ENCODE measurements around the gene ARHGEF4. TPM values are rescaled to one million over a fixed set of nuclear protein-coding genes. Genes with fewer than 3 reads are reported as not detected.

Gene ARHGEF4
- total RNA-seq, 1 experiment from 2014 or later: 26.6 TPM

DNA sequence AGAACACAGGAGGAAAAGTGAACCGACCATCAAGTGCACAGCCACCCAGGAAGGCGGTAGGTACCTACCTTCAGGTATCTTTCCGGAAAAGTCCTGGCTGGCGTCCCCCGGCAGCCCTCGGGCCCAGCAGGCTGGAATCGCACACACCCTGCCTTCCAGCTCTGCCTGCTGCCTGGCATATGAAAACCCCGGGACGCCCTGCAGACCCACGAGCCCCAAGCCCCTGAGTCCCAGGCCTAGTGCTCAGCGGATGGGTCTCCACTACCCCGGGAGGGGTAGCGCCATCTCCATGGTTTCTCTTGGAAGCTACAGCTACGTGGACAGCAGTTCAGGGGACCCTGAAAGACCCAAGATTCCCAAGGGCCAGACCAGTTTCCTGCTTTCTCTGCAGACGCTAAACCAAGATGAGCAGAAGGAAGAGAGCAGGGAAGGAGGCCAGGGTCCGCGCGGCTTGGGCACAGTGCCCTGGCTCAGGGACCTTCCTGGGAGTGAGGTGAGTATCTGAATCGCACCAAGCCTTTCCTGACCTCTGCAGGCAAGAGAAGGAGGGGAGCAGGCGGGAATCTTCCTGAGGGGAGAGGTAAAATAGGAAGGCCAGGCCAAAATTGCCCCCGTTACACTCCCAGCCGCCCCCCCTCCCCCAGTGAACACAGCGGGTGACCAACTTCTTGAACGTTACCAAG lies 80.4 kb downstream of the ARHGEF4 start:
- Histone ChIP-seq H3K4me1 (ENCODE audit: control insufficient read depth in 1 of 2, insufficient read depth in 2 of 2, low read length in 2 of 2) (no peaks in the 10 kb centered on the region), H3K9me2 (ENCODE audit: insufficient read depth) (no peaks in the 10 kb centered on the region), H3K27ac (ENCODE audit: low read depth, low read length) (no peak overlapping the region), H3K4me2 (ENCODE audit: low read length) (no peak overlapping the region), H3K9me3 (ENCODE audit: control insufficient read depth in 1 of 2, insufficient read depth in 1 of 2, low read depth in 1 of 2, low read length in 2 of 2) (no peaks in the 10 kb centered on the region), H3K4me3 (replicated peaks in 1 of 2; ENCODE audit: low read depth in 1 of 2, low read length in 2 of 2) (no peak overlapping the region), H3K9ac (ENCODE audit: low read length) (no peak overlapping the region), H3K79me2 (ENCODE audit: insufficient read depth, low read length) (no peaks in the 10 kb centered on the region), H3K27me3 (ENCODE audit: insufficient read depth, low read length) (no peaks in the 10 kb centered on the region), H3K36me3 (ENCODE audit: control insufficient read depth in 1 of 2, insufficient read depth in 2 of 2, low read length in 2 of 2) (no peaks in the 10 kb centered on the region), H2AFZ (ENCODE audit: low read depth, low read length, poor library complexity, severe bottlenecking) (no peak overlapping the region), H4K20me1 (ENCODE audit: insufficient read depth) (no peaks in the 10 kb centered on the region)
- BruUV-seq (replicated peaks): no TSS peak
- intact Hi-C loops (cut with micrococcal nuclease): no loop called here
- TF ChIP-seq EZH2phosphoT487 (IDR thresholded peaks at IDR 0.05; ENCODE audit: borderline replicate concordance) (no peak), CEBPB (IDR thresholded peaks at IDR 0.05; ENCODE audit: low read depth) (no peak), EZH2 (IDR thresholded peaks at IDR 0.05) (no peak), RAD21 (IDR thresholded peaks at IDR 0.05; ENCODE audit: low read depth) (no peak), JUND (IDR thresholded peaks at IDR 0.05) (no peak), POLR2A (IDR thresholded peaks at IDR 0.05; ENCODE audit: borderline replicate concordance, extremely low read depth, insufficient read depth, insufficient read length) (no peak), SP1 (IDR thresholded peaks at IDR 0.05; ENCODE audit: low read depth) (no peak), ELF1 (IDR thresholded peaks at IDR 0.05; ENCODE audit: borderline replicate concordance, low read depth) (no peak)
- TF ChIP-seq, protein P1, sequence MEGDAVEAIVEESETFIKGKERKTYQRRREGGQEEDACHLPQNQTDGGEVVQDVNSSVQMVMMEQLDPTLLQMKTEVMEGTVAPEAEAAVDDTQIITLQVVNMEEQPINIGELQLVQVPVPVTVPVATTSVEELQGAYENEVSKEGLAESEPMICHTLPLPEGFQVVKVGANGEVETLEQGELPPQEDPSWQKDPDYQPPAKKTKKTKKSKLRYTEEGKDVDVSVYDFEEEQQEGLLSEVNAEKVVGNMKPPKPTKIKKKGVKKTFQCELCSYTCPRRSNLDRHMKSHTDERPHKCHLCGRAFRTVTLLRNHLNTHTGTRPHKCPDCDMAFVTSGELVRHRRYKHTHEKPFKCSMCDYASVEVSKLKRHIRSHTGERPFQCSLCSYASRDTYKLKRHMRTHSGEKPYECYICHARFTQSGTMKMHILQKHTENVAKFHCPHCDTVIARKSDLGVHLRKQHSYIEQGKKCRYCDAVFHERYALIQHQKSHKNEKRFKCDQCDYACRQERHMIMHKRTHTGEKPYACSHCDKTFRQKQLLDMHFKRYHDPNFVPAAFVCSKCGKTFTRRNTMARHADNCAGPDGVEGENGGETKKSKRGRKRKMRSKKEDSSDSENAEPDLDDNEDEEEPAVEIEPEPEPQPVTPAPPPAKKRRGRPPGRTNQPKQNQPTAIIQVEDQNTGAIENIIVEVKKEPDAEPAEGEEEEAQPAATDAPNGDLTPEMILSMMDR (IDR thresholded peaks at IDR 0.05 in 2 of 3, conservative IDR thresholded peaks at IDR 0.05 in 1 of 3; ENCODE audit: borderline replicate concordance in 1 of 3, insufficient read depth in 1 of 3, low read depth in 2 of 3, low read length in 2 of 3): no peak
- TF ChIP-seq, protein P2, sequence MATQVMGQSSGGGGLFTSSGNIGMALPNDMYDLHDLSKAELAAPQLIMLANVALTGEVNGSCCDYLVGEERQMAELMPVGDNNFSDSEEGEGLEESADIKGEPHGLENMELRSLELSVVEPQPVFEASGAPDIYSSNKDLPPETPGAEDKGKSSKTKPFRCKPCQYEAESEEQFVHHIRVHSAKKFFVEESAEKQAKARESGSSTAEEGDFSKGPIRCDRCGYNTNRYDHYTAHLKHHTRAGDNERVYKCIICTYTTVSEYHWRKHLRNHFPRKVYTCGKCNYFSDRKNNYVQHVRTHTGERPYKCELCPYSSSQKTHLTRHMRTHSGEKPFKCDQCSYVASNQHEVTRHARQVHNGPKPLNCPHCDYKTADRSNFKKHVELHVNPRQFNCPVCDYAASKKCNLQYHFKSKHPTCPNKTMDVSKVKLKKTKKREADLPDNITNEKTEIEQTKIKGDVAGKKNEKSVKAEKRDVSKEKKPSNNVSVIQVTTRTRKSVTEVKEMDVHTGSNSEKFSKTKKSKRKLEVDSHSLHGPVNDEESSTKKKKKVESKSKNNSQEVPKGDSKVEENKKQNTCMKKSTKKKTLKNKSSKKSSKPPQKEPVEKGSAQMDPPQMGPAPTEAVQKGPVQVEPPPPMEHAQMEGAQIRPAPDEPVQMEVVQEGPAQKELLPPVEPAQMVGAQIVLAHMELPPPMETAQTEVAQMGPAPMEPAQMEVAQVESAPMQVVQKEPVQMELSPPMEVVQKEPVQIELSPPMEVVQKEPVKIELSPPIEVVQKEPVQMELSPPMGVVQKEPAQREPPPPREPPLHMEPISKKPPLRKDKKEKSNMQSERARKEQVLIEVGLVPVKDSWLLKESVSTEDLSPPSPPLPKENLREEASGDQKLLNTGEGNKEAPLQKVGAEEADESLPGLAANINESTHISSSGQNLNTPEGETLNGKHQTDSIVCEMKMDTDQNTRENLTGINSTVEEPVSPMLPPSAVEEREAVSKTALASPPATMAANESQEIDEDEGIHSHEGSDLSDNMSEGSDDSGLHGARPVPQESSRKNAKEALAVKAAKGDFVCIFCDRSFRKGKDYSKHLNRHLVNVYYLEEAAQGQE (IDR thresholded peaks at IDR 0.05; ENCODE audit: low read depth): no peak
- no peak for ATAC-seq
- no peak for DNase-seq (ENCODE audit: low read depth, low spot score)
- ChIA-PET CTCF (interaction anchor here (0.7 kb wide), 1 partner anchor 8 kb away, joined by 3 read pairs; no protein-coding TSS in a partner anchor), POLR2A (no interaction called here), RAD21 (ENCODE audit: low non-redundant PET in 1 of 2, low total read pairs in 2 of 2, uncharacterized antibody in 2 of 2, unreplicated experiment in 2 of 2) (no interaction called here)

All from HCT116 (cell line).